ENCODE measurements around the gene GTF3C5.

GTF3C5 gene

DNA sequence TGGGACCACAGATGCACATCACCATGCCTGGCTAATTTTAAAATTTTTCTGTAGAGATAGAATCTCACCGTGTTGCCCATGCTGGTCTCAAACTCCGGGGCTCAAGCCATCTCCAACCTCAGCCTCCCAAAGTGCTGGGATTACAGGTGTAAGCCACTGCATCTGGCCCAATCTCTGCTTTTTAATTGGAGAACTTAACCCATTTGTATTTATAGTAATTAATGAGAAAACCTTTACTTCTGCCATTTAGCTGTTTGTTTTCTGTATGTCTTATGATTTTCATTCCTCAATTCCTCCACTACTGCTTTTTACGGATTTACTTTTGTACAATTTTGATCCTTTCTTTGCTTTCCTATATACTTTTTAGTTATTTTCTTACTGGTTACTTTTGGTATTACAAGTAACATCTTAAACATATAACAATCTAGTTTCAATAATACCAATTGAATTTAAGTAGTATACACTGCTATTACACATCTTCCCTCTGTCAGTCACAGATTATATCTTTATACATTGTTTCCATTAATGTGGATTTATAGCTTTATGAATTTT, 64.1 kb downstream of the GTF3C5 start:
- DNase-seq = no peak

DNA sequence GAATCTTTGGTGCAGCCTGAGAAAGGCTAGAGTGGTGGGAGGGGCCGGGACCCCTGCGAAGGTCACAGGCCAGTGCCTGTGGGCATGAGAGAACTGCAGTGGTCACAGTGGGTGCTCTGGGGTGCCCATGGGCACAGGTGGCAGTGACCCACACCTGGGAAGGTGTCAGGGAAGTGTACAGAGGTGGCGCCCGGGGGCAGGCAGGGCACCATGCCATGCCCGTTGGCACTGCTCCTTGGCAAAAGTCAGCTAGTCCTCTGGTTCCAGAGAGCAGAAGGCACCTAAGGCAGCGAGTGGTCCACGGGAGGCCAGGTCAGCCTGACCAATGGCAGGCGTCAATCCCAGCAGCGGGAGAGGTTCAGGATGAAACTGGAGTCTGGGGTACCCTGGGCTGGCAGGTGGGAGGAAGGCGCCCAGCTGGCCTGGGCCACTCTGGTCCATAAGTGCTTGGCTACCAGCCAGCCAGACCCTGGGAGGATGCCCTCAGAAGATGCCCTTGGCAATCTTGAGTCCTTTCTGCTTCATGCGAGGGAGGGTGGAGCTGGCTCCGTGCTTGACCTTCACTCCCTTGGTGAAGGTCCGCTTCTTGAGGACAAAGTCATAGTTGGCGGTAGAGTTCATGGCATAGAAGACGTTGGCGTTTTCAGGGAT, 67.4 kb downstream of the GTF3C5 start:
- DNase-seq = no peak

DNA sequence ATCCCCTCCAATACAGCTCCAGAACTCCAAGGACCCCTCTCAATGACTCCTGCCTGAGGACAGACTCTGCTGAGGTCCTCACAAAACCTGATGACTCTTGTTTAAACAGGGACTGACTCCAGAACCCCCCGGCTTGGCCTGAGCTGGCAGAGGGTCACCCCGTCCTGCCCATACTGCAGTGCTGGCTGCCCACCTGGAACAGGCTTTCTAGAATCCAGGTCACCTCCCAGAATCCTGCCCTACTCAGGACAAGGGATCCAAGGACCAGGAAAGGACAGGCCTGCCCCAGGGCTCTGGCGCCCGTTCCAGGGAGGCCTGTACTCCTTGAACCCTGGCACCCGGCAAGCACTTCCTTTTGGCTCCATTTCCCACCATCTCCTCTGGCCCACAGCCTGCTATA, 68.1 kb downstream of the GTF3C5 start:
- DNase-seq = no peak

DNA sequence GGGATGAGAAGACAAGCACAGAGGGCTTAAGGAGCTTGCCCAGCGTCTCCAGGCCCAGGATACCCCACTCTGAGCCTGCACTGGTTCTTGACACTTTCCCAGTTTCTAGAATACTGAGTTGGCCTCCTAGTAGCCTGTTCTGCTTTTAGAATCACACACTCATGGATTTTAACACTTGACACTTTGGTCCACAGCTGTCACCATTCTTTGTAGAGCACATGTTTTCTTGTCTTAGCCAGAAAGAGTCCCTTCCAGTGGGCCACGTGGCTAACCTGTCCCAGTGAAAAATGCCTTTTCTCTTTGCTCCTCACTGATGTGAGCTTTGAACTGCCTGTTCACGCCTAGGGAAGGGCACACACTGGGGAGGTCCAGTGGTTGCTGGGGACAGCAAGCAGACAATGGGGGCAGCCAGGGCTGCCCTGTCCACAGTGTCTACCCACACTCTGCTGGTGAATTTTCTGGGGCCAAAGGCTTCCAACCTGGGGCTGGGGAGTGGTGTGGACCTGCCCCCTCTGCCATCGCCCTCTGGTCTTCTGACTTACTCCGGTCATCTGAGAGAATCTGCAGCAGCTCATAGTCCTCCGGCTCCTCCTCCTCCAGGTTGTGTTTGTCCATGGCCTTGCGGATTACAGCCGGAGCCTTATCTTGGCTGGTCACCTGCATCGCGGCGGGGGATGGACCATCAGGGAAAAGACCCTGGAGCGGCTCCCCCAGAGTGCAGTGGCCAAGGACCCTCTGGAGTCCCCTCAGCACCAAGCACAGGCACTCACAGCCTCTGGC, 69.1 kb downstream of the GTF3C5 start:
- DNase-seq = no peak

DNA sequence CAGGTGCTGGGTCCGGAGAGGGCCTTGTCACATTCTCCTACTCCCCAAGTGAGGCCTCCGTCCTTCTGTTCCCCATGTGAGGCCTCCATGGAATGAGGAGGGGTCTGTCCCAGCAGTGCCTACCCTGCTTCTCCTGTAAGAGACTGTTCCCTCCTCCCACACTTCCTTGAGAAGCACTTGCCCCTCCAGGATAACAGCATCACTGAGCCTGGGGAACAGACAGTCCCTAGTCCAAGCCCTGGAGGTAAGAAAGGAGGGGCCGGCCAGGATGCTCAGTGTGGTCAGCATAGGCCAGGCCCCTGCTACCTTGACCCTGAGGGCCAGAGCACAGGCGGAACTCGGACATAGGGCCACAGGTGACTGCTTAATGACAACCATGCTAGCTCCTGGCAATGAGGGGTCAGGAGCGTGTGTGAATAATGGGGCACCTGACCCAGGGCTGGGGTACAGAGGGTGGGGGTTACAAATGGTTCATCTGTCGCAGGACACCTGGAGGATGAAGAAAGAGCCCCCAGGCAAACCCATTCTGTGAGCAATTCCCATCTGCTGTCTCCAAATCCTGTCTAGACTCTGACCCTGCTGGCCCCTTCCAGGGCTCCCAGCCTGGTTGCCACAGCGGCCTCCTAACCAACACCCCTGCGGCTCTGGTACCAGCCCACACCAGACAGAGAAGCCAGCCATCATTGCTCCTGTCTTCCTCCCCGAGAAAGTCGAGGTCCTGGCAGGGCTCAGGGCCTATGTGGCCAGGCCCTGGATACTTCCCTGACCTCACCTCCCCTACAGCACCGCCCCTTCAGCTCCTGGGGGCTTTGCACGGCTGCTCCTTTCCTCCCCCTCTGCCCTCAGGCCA, 69.9 kb downstream of the GTF3C5 start:
- DNase-seq = no peak

DNA sequence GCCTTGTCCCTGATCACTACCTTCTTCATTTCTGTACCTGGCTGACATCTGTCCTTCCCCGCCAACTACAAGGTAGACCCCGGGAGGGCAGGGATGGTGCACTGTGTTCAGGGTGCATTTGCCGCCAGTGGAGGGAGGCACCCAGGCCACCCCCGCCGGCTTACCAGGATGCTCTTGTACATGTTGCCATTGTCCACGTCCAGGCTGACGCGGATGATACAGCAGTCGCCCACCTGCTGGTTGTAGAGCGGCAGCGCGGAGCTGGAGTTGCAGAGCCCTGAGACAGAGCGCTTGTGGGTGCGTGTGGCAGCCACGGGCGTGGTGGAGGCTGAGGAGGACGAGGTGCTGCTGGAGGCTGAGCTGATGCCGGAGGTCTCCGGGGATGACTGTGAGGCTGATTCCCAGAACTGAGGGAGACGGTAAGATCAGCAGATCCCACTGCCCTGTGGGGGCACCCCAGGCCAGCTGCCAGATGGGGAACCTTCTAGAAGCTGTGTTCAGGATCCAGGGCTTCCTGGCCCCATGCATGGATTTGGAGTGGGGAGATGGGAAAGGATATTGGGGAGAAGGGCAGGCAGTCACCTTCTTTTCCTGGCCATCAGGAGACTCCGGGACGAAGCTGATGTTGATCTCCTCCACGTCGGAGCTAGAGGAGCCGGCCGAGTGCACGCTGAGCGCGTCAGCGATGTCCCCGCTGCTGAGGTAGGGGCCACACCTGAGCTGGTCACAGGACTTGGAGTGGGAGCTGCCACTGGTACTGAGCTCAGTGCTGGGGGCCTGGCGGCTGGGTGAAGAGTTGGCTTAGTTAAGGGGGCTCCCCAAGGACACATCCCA, 70.8 kb downstream of the GTF3C5 start:
- DNase-seq = no peak

DNA sequence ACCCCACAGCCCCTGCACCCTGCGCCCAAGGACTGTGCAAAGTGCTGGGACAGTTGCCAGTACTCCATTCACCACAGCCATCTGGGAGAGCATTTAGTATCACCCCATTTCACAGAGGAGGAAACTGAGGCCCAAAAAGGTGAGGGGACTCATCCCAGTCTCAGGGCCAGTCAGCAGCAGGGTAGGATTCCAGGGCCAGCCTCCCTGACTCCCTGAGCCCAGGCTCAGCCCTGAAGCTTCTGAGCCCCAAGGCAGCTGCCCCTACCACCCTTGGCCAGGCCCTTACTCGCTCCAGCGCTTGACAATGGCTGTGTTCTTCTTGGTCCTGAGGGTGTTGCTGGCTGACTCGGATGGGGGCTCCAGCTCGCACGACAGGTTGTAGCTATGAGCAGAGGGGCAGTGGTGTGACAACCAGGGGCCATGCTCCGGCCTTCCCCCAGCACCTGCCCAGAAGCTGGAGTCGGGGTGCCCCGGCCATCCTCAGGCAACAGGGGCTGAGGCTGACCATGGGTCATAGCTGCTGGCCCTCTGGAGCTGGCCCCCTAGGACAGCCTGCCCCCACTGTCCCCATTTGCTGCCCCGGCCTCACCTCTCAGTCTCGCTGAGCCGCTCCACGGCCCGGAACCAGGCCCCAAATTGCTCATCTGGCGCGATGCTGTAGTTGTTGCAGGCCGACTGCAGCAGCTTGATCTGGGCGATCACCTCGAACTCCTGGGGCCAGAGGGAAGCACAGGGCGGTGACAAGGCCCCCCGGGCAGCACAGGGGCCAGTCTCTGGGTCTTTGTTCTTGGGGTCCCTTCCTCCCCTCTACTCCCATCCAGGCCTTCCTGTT, 71.6 kb downstream of the GTF3C5 start:
- no peak for DNase-seq

DNA sequence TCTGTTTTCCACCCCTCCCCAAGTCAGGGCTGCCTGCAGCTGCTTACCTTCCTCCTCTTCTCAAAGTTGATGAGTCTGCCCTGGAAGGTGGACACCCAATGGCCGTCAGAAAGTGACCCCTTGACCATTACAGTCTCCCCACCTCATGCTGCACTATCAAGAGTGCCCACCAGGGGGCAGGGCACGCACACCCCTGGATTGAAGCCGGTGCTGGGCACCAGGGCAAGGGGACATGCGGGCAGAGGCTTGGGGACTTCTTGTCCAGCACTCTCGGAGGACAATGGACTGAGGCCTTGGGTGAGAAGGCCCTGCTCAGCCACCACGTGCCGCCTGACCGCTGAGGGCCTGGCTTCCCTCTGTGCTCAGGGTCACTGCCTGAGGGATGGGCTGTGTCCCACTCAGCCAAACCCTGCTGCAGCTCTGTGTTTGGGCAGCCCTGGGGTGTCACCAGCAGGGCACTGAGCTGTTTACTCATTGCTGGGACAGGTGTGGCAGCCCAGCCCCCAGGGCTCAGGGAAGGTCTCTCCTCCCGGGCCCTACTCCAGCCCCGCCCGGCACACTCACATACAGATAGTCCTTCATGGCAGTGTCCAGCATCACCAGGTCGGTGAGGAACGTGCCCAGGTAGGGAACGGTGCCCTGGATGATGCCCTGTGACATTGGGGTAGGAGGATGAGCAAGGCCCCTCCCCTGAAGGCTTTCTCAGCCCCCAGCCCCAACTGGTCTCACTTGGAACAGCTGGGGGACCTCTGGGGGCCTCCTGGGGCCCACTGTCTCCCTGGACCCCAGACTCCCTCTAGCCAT, 72.6 kb downstream of the GTF3C5 start:
- peak; percentile 73 for DNase-seq

DNA sequence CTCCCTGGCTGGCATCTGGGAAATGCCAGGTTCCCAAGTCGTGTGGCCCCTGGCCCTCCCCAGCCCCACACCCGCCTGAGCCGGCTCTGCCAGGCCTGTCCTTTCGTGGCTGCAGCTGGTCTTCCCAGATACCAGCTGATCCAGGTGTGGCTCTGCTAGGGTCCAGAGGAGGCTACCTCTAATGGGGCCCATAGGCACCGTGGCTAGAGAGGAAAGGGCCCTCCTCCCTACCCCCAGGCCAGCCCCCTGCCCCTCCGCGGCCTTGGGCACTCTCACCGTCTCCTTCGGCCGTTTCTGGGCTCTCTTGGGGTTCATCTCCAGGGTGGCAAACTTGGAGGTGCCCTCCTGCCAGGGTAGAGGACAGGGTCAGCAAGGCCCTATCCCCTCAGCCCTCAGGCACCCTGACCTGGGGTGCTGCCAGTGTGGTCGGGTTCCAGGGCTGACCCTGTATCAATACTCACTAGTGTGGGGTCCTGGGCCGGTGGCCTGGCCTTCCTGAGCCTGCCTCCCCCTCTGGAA, 73.2 kb downstream of the GTF3C5 start:
- no peak for DNase-seq

DNA sequence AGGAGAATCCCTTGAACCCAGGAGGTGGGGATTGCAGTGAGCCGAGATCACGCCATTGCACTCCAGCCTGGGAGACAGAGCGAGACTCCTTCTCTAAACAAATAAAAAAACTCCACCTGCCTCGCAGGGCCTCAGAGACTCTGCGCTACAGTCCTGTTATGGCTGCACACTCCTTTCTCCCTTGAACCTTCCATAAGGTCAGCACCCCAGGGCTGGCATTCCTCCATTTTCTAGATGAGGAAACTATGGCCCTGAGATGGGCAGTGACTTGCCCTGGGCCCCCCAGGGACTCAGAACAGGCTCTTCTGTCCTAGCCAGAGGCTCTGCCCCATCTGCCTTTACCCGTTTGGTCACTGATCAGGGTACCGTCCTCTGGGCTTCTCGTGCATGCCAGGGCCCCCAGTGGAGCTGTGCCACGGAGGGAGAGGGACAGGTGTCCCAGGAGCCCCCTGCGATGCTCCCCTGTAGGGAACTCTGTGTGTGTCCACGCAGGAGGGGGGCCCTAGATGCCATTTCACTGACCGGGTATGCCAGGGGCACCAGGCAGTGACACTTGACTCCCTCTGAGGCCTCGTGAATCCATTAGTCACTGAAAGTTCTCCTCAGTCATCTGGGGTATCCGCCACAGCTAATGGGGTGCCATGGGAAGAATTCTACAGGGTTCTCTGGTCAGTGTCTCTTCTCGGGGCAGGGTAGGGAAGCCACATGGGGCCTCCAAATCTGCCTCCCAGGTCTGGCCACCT, 74.1 kb downstream of the GTF3C5 start:
- peak; percentile 19 for DNase-seq

DNA sequence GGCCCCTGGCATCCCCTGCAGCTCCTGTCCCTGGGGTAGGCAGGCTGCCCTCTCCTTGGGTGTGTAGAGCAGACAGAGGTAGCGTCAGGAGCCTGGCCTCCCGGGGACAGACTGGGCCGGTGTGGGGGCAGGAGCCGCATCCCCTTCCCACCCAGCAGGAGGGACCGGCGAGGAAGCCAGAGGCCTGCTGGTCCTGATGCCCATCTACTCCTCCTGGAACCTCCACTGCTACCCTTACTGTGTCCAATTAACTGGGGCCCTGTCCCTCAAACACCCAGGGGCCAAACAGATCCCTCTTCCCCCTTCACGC, 74.6 kb downstream of the GTF3C5 start:
- DNase-seq = peak; percentile 15

DNA sequence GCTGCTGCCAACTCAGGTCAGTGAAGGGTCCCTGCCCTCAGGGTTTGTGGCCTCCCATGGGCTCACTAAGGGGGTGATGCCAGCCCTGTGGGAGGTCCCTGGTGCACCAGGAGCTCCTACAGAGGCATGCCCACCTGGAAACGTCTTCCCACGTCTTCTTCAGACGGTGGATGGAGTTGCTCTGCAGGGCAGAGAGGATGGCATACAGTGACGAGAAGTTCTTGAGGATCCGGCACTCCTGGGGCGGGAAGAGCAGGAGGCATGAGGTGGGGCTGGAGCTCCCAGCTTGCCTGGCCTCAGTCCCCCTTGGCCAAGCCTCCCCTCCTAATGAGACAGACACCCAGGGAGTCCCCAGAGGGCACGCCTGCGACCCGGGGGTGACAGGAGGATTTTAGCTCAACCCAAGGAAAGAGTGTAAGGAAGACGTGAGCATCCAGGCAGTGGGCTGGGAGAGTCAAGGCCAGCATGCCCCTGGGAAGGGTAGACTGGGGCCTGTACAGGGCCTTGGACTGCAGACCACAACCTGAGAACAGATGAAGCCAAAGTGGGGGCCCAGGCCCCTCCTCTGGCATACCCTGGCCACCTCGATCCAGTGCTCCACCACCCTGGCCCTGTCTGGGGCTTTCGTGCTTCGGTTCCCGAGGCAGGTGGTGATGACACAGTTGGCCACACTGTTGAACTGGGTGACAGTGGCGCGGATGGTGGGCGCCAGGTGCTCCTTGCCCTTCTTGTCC, 75.9 kb downstream of the GTF3C5 start:
- peak; percentile 11 for DNase-seq

DNA sequence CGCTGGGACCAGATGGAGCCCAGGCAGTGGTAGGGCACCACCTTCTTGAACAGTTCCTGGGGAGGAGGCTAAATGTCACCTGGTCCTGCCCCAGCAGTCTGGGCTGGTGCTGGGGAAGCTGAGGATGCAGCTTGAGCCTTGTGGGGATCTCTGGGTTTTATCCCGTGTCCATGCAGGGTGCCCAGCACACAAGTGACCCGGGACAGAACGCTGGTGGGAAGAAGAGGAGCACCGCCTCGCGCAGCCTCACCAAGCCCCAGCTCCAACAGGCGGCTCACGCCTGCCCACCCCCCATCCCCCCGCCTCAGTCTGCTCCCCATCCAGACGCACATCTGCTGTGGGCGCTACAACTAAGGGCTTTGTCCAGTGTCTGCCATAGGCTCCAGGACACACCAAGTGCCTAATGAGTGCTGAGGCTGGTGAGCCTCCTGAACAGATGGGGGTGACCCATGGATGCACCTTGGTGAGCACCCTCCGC, 76.5 kb downstream of the GTF3C5 start:
- DNase-seq = peak; percentile 19

All from right hindlimb (tissue), 1 donor.